Activated T-cell treated with anti-CD3 and anti-CD28 coated beads, Interleukin-2, amount 50 U/mL, for 72 hours (primary cell): ENCODE measurements around the gene KRT86. TPM values are rescaled to one million over a fixed set of nuclear protein-coding genes. Genes with fewer than 3 reads are reported as not detected.
"Not testable (repeated sequence)": the region's sequence is repeated elsewhere in the genome, so short reads cannot be mapped to it uniquely, and the experiment has no call there.

Experiments
- ATAC-seq, 2 donors: fragments of 150-1000 bp; cut with Tn5 transposase; replicated peaks in 1 of 2; 2 replicates each; pipeline ENCODE4 v1.10.0; 2021; ENCODE audit warnings: moderate library complexity in 2 of 2, mild to moderate bottlenecking in 1 of 2
- DNase-seq, 2 donors: peaks; one replicate each; pipeline ENCODE4 v3.0.0; 2021 to 2022; ENCODE audit warnings: mixed read lengths in 1 of 2
- H3K27ac Mint-ChIP-seq: one replicate; pipeline ENCODE4 v1.8.0; 2022; ENCODE audit warnings: mild to moderate bottlenecking, moderate library complexity, mixed read lengths
- H3K27me3 Mint-ChIP-seq: one replicate; pipeline ENCODE4 v1.8.0; 2022; ENCODE audit warnings: low read depth, mixed read lengths
- H3K36me3 Mint-ChIP-seq, 2 donors: one replicate each; pipeline ENCODE4 v1.8.0; 2022; ENCODE audit warnings: mixed read lengths in 2 of 2, mild to moderate bottlenecking in 1 of 2; ENCODE audit not compliant: insufficient read depth in 2 of 2
- H3K4me1 Mint-ChIP-seq: one replicate; pipeline ENCODE4 v1.8.0; 2022; ENCODE audit warnings: low read depth, mixed read lengths
- H3K4me3 Mint-ChIP-seq, 2 donors: one replicate each; pipeline ENCODE4 v1.8.0; 2022; ENCODE audit warnings: mild to moderate bottlenecking in 2 of 2, mixed read lengths in 2 of 2, moderate library complexity in 2 of 2
- H3K9me3 Mint-ChIP-seq, 2 donors: one replicate each; pipeline ENCODE4 v1.8.0; 2022; ENCODE audit warnings: mixed read lengths in 2 of 2
- total RNA-seq, 2 donors: library from RNA; stranded (reverse); gene quantifications; one replicate each; pipeline ENCODE4 v1.2.3, GENCODE V29; 2022

The KRT86 gene
- total RNA-seq, 2 donors from 2014 or later, result 0.82 to 1.00 TPM

- H3K4me3 Mint-ChIP-seq, result no peak overlapping the region
- peaks cover 0 to 3% of the 10 kb centered on the region in 2 donors for H3K9me3 Mint-ChIP-seq
- peaks cover 23% of the 10 kb centered on the region for H3K4me1 Mint-ChIP-seq
- no peak for ATAC-seq
- no peak overlapping the region for H3K27ac Mint-ChIP-seq
- no peak for DNase-seq
- H3K36me3 Mint-ChIP-seq, result no peaks in the 10 kb centered on the region
- peaks cover 34% of the 10 kb centered on the region for H3K27me3 Mint-ChIP-seq
Measured at GRCh38 chr12:52331833-52332232, 57.4 kb downstream of the KRT86 start.

- peaks cover 0 to 3% of the 10 kb centered on the region in 2 donors for H3K9me3 Mint-ChIP-seq
- ATAC-seq (no peak), DNase-seq (no peak)
- no peaks in the 10 kb centered on the region for H3K36me3 Mint-ChIP-seq
- H3K4me3 Mint-ChIP-seq, result no peak overlapping the region
- H3K27me3 Mint-ChIP-seq, result peaks cover 28% of the 10 kb centered on the region
- H3K4me1 Mint-ChIP-seq, result peaks cover 22% of the 10 kb centered on the region
- no peak overlapping the region for H3K27ac Mint-ChIP-seq
Measured at GRCh38 chr12:52332381-52332780, 57.9 kb downstream of the KRT86 start.

GRCh38 chr12:52333321-52333720 lies 58.9 kb downstream of the KRT86 start:
- no peak overlapping the region for H3K27ac Mint-ChIP-seq
- ATAC-seq, result no peak
- peaks cover 12% of the 10 kb centered on the region for H3K4me1 Mint-ChIP-seq
- H3K4me3 Mint-ChIP-seq, result no peak overlapping the region
- H3K9me3 Mint-ChIP-seq, result peaks cover 0 to 3% of the 10 kb centered on the region in 2 donors
- H3K27me3 Mint-ChIP-seq, result peaks cover 28% of the 10 kb centered on the region
- no peak for DNase-seq
- no peaks in the 10 kb centered on the region for H3K36me3 Mint-ChIP-seq

GRCh38 chr12:52334185-52334584 lies 59.7 kb downstream of the KRT86 start:
- peaks cover 0 to 3% of the 10 kb centered on the region in 2 donors for H3K9me3 Mint-ChIP-seq
- H3K4me1 Mint-ChIP-seq, result peaks cover 10% of the 10 kb centered on the region
- peaks cover 26% of the 10 kb centered on the region for H3K27me3 Mint-ChIP-seq
- DNase-seq (no peak), ATAC-seq (no peak)
- no peak overlapping the region for H3K4me3 Mint-ChIP-seq
- H3K27ac Mint-ChIP-seq, result no peak overlapping the region
- no peaks in the 10 kb centered on the region for H3K36me3 Mint-ChIP-seq

- DNase-seq, result no peak
Measured at GRCh38 chr12:52335598-52336262, 61.3 kb downstream of the KRT86 start.

GRCh38 chr12:52336641-52337040 lies 62.2 kb downstream of the KRT86 start:
- Mint-ChIP-seq H3K9me3 (peaks cover 0 to 3% of the 10 kb centered on the region in 2 donors), H3K27me3 (peaks cover 18% of the 10 kb centered on the region), H3K4me1 (peaks cover 10% of the 10 kb centered on the region), H3K27ac (no peak overlapping the region), H3K4me3 (no peak overlapping the region), H3K36me3 (no peaks in the 10 kb centered on the region)
- ATAC-seq (no peak), DNase-seq (no peak)

More at GRCh38 chr12:52335598-52336262, 61.3 kb downstream of the KRT86 start:
- Mint-ChIP-seq H3K27ac (no peak overlapping the region), H3K4me3 (no peak overlapping the region), H3K4me1 (peaks cover 10% of the 10 kb centered on the region), H3K36me3 (no peaks in the 10 kb centered on the region), H3K9me3 (peaks cover 0 to 3% of the 10 kb centered on the region in 2 donors), H3K27me3 (peaks cover 20% of the 10 kb centered on the region)
- no peak for ATAC-seq

- Mint-ChIP-seq H3K4me3 (no peak overlapping the region), H3K27me3 (peaks cover 14% of the 10 kb centered on the region), H3K9me3 (peaks cover 0 to 3% of the 10 kb centered on the region in 2 donors), H3K36me3 (no peaks in the 10 kb centered on the region), H3K27ac (no peak overlapping the region), H3K4me1 (peaks cover 10% of the 10 kb centered on the region)
- ATAC-seq, result no peak
- no peak for DNase-seq
Measured at GRCh38 chr12:52337054-52337453, 62.6 kb downstream of the KRT86 start.

GRCh38 chr12:52338241-52338960 lies 64.0 kb downstream of the KRT86 start:
- Mint-ChIP-seq H3K27ac (no peak overlapping the region), H3K4me3 (no peak overlapping the region), H3K4me1 (peaks cover 10% of the 10 kb centered on the region), H3K36me3 (no peaks in the 10 kb centered on the region), H3K27me3 (peaks cover 6% of the 10 kb centered on the region), H3K9me3 (peaks cover 0 to 3% of the 10 kb centered on the region in 2 donors)
- ATAC-seq (no peak), DNase-seq (no peak)

GRCh38 chr12:52341066-52341580 lies 66.7 kb downstream of the KRT86 start:
- no peak overlapping the region for H3K27ac Mint-ChIP-seq
- H3K36me3 Mint-ChIP-seq, result no peaks in the 10 kb centered on the region
- H3K4me1 Mint-ChIP-seq, result peaks cover 10% of the 10 kb centered on the region

GRCh38 chr12:52342781-52343490 lies 68.5 kb downstream of the KRT86 start:
- no peaks in the 10 kb centered on the region for H3K9me3 Mint-ChIP-seq

More at GRCh38 chr12:52341066-52341580, 66.7 kb downstream of the KRT86 start:
- Mint-ChIP-seq H3K4me3 (no peak overlapping the region), H3K27me3 (peaks cover 5% of the 10 kb centered on the region), H3K9me3 (peaks cover 0 to 3% of the 10 kb centered on the region in 2 donors)
- no peak for ATAC-seq
- no peak for DNase-seq

GRCh38 chr12:52343550-52343949 lies 69.1 kb downstream of the KRT86 start:
- ATAC-seq (no peak), DNase-seq (no peak)
- H3K4me1 Mint-ChIP-seq, result no peaks in the 10 kb centered on the region
- H3K27me3 Mint-ChIP-seq, result peaks cover 5% of the 10 kb centered on the region
- no peaks in the 10 kb centered on the region for H3K9me3 Mint-ChIP-seq
- no peaks in the 10 kb centered on the region for H3K36me3 Mint-ChIP-seq
- no peak overlapping the region for H3K27ac Mint-ChIP-seq
- H3K4me3 Mint-ChIP-seq, result no peak overlapping the region

More at GRCh38 chr12:52342781-52343490, 68.5 kb downstream of the KRT86 start:
- no peak for ATAC-seq
- DNase-seq, result no peak
- H3K27ac Mint-ChIP-seq, result no peak overlapping the region
- peaks cover 5% of the 10 kb centered on the region for H3K27me3 Mint-ChIP-seq
- no peak overlapping the region for H3K4me3 Mint-ChIP-seq
- no peaks in the 10 kb centered on the region for H3K4me1 Mint-ChIP-seq
- H3K36me3 Mint-ChIP-seq, result no peaks in the 10 kb centered on the region

- Mint-ChIP-seq H3K27me3 (no peaks in the 10 kb centered on the region), H3K9me3 (no peaks in the 10 kb centered on the region), H3K27ac (no peak overlapping the region), H3K4me1 (no peaks in the 10 kb centered on the region), H3K36me3 (no peaks in the 10 kb centered on the region), H3K4me3 (no peak overlapping the region)
- no peak for ATAC-seq
- no peak for DNase-seq
Measured at GRCh38 chr12:52344111-52344510, 69.7 kb downstream of the KRT86 start.

- H3K27me3 Mint-ChIP-seq, H3K4me1 Mint-ChIP-seq, DNase-seq, H3K9me3 Mint-ChIP-seq, H3K36me3 Mint-ChIP-seq, ATAC-seq, H3K4me3 Mint-ChIP-seq, H3K27ac Mint-ChIP-seq: not testable (repeated sequence)
Measured at GRCh38 chr12:52345041-52345440, 70.6 kb downstream of the KRT86 start.
